Activated T-cell treated with anti-CD3 and anti-CD28 coated beads for 24 hours (primary cell): ENCODE results near the gene KLHL22.

ENCODE experiments used
- DNase-seq: peaks from one replicate; pipeline ENCODE4 v3.0.0-alpha.2; 2020; ENCODE audit warnings: low read depth

The KLHL22 gene

DNA sequence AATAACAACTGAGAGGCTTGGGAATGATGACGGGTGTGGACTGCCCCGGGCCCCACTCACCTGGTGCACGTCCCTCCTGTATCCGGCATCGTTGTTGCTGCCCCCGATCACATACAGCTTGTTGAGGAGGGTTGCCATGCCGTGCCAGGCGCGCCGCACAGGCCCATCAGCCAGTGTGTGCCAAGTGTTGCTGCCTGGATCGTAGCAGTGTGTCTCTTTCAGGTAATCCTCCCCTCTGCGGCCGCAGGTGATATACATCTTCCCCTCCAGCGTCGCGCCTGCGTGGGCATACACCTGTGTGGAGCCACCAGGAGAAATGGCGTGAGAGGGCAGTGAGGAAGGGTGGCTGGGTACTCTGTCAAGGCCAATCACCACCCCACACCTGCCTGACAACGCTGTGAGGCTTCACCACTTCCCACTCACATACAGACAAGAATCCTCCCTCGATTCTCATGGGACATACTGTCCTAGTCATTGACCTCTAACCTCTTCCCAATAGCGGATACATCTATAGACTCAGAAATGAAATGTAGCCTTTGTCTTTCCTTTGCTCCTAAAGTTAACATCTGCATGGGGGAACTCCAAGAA, 49.1 kb downstream of the KLHL22 start:
- DNase-seq = no peak

DNA sequence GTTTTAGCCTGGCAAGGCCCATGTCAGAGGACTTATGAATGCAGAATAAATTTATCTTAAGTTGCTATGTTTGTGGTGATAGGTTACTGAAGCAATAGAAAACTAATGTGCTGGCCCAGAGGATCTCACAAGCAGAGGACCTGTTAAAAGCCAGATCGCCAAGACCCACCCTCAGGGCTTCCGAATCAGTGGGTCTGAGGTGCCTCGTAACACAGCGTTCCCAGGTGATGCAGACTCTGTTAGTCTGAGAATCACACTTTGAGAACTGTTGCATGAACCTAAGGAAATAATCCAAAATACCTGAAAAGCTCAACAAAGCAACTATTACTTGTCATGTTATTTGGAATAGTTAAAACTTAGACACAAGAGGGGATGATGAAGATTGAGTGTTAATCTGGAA, 51.3 kb downstream of the KLHL22 start:
- no peak for DNase-seq

DNA sequence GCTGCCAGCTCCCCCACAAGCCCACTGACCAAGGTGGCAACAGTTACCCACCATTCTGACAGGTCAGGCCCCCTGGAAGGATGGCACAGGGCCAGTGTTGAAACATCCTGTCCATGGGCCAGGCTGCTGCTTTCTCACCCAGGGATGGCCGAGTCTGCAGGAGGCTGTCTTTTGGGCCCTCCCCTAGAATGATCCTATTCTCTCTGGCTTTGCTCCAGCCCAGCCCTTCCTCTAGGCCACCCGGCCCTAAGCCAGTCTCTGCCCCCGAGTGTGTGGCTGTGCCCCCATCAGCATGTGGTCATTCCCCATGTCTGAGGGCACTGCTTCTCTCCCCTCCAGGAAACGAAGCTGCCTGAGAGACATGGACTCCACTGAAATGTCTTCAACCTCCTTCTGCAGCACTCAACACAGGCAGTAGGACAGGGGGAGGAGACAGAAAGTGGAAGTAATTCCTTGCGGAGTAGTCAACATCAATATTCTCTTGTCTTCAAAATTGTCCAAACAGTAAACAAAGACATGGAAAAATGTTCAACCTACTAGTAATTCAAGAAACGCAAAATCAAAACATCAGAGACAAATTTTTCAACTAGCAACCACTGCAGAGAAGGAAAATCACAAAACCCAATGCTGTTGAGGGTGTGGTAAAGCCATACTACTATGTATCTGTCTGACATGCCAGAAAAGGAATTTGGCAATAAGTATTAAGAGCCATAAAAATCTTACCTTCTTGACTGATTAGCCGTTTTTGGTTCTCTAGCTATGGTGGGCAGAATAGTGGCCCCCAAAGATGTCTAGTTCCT, 52.9 kb downstream of the KLHL22 start:
- no peak for DNase-seq

DNA sequence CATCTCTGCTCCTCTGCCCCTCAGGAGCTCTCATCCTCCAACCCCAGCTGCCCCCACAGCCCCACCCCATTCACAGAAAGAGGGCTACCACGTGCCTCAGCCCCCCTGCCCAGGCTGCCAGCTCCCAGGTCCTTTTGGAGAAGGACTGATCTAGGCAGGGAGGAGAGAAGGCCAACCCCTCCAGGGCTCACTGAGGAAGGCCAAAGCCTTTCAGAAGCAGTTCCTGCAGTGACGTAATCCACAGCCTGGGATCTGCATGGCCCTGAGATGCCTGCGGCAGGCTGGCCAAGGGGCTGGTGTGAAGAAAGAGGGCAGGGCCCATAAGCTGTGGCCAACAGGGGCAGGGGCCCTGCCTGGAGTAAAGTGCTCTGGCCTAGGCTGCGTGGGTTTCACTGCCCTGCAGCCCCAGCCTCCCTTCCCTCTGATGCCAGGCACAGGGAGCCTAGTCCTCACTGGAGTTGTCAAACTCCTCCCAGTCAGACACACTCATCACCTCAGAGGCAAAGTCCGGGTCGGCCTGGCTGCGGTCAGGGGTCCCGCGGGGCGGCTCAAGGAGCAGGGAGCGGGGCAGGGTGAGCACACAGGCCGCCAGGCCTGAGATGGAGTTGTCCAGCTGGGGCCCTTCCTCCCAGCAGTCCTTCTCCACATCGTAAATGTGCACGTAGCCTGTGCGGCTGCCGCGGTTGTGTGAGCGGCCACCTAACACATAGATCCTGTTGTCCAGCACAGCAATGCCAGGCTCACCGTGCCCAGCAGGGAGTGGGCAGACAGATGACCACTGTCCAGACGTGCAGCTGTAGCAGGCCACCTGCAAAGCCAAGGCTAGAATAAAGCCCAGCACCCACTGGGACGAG, 53.7 kb downstream of the KLHL22 start:
- no peak for DNase-seq

DNA sequence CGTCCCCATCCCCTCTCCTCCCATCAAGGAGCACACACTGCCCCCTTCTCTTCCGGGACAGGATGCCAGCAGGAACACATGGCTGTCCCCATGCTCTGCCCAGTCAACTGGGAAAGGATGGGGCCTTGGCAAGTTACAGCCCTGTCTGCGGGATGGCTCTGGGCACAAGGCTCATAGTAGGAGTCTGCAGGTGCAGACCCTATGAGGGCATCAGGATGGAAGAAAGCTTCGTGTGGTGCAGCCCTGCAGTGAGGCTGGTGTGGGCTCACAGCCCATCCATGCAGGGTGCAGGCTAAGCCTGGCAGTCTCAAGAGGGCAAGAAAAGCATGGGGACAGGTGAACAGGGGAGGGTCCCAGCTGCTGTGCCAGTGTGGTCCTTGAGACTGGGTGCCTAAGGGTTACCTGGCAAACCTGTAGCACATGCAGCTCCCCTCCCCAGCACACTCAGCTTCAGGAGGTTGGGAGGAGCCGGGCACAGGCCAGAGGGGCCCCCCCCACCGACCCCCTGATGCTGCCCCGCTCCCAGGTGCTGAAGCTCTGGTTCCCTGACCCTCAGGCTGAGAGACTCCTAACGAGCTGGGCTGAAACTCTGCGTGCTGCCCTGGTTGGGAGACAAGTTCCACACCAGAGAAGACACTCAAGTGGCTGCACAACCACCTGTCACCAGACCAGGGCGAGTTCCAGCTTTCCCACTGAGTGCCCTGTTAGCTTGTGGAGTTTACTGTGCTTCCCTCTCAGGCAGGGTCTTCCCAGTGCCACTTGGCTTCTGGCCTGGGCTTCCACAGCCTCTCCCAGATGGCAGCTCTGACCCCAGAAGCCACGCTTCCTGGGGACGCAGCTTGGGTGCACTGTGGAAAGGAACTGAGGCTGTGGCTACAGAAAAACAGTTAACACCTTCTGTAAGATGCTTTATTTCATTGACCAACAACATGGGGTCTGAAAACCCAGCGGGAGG, 54.7 kb downstream of the KLHL22 start:
- DNase-seq = no peak

DNA sequence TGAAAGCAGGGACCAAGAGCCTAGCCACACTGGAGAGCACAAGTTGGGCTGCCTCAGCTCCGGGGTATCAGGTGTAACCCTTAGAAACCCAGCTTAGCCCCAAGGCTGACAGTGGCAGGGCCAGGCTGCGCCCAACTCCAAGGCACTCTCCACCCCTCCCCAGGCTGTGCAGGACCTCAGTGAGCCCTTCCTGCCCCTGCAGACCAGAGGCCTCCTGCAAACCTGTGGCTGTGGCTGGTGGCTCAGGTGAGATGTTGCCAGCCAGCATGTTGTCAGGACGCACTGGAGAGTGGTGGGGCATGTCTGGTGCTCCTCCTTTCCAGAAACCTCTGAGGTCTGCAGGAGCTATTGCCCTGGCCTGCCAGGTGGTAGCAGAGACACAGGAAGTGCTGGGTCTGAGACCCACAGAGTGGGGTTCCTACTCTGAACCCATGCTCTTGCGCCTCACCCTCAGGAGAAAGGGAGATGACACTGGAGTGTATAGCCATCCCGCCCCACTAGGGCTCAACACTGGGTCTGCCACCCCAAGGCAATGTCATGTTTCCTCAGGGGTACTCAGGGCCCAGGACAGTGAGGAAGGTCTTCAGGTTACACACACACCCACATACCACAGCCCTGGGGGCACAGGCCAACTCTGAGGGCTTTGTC, 55.5 kb downstream of the KLHL22 start:
- no peak for DNase-seq

DNA sequence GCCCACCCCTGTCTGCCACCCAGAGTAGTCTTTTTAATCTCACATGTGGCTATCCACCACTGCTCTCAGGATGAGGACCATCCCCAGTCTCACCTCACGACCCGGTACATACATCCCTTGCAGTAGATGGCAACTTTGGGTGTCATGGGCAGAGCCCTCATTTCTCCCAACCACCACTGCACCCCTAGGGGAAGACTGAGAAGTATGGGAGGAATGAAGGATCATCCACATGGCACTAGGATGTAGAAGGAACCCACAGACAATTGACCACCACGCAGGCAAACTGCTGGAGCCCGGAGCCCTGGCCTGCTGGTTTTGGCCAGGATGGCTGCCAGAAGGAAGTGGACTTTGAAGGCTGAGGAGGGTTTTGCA, 56.1 kb downstream of the KLHL22 start:
- DNase-seq = no peak

DNA sequence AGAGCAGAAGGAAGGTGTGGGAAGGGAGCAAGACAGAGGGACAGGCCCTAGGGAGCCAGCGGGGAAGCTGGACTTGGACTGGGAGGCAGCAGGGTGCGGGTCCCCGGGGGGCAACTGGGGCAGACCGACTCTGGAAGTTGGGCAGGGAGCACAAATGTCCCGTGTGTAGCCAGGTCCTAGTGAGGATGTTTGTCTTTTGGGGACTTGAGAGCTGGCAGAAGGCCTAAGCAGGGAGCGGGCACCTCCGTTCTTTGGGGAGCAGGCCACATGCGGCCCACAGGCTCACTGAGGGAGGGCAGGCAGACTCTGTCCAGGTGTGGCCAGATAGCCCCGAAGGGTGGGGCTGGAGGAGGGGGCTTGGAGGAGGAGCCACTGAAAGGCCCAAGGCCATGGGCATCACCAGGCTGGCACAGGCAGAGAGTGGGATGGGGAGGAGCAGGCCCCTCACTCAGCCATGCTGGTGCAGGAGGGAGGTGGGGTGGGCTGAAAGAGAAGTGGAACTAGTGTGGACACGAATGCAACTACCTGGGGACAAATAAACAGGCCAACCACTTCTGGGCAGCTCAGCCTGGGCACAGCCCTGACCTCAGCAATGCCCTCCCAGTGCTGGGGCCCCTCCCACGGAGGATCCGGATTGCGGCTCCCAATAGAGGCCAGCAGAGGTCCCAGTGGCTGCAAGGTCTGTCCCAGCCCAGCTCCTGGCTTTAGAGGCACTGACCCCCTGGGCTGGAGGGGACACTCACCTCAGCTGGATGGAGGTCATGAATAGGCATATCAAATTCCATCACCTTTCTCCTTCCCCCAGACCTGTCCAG, 56.7 kb downstream of the KLHL22 start:
- no peak for DNase-seq

DNA sequence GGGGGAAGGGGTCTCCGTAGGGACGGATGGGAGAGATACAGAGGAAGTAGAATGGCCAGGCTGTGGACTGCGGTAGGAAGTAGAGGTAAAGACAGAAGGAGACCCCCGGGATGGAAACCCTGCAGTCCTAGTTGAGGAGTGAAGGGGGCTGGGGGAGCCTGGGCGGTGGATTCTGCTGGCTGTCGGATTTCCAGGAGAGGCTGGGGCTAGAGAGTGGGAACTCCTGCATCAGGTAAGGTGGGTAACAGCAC, 57.2 kb downstream of the KLHL22 start:
- no peak for DNase-seq

DNA sequence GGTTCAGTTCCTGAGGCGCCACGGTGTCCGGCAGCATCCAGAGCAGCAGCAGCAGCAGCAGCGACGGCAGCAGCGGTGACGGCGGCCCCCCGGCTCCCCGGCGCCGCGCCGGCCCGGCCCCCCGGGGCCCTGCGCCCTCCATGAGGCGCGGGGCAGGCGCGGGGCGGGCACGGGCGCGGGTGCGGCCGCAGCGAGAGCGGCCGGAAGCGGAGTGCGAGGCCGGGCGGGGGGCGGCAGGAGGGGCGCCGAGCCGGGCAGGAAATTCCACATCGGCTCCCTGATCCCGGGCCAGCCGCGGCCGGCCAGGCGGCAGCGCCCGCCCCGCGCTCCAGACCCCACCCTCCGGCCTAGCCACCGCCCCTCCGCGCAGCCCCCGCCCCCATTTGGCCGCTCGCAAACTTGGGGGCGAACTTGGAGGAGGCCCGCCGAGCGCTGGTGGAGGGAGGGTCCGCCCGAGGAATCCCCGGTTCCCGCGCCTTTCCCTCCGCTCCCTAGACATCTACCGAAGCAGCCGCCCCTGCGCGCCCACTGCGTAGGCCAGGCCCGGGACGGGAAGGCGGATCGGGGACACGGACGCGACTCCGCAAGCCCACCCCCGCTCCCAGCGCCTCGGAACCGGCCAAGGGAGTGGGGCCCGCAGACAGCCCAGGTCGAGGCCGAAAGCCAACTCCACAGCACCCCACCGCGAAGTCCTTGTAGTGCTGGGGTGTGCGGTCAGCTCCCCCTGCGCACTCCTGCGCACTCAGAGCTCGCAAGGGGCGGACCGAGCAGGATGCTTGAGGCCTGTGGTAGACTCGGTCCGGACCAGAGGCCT, 57.8 kb downstream of the KLHL22 start, which contains the start of gene SCARF2:
SCARF2 (minus strand) TSS at position 213 of the 814 bp plus-strand sequence; CDS start at position 142, 71 bp downstream.
- no peak for DNase-seq

DNA sequence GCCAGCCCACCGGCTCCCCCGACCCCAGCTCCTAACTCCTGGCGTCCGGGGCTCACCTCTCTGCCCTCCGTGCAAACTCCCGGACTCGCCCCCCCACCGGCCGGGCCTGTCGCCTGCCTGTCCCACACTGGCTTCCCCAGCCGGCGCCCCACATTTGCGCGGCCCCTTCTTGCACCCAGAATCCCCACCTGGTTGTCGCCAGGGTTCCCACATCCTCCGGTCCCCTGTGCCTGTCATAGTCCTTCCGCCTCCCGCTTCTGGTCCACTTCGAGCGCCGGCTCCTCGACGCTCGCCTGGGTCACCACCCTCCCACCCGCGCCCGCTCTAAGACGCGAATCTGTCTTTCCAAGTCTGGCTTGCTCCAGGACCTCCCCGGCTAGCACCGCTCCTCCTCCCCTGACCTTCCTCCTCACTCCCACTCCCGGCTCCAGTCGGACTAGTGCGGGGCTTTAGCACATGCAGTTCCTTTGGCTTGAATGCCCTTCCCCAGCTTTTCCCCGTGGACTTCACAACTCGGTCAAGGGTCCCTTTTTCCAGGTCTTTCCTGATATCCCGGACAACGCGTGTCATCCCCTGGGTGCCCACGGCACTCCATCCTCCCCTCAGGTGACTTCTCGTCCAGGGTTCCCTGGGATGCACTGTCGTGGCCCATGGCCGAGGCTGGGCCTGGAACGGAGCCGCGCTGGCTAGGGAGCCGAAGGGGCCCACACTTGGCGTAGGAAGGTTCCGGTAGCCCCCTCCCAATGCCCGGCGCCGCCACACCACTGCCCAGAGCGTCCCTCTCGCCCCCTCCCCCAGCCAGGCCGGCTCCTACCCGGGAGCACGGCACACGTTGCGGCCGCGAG, 58.6 kb downstream of the KLHL22 start:
- no peak for DNase-seq

DNA sequence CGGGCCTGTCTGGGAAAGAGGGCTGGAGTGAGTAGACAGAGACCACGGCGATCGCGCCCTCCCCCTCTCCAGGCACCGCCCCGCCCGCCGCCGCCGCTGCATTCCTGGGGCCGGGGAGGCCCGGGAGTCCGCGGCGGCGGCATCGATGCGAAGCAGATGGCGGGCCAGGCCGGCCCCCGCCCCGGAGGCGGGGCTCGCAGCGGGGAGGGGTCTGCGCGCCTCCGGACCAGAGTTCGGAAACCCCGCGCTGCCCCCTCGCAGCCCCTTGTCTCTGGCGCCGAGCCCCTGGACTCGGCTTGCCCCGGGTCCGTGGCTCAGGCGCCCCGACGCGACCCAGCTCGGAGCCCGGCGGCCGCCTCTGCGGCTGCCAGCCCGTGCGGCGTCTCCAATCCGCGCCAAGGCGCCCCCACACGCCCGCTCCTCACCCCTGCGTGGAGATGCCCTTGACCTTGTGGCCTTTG, 59.3 kb downstream of the KLHL22 start:
- DNase-seq = no peak

DNA sequence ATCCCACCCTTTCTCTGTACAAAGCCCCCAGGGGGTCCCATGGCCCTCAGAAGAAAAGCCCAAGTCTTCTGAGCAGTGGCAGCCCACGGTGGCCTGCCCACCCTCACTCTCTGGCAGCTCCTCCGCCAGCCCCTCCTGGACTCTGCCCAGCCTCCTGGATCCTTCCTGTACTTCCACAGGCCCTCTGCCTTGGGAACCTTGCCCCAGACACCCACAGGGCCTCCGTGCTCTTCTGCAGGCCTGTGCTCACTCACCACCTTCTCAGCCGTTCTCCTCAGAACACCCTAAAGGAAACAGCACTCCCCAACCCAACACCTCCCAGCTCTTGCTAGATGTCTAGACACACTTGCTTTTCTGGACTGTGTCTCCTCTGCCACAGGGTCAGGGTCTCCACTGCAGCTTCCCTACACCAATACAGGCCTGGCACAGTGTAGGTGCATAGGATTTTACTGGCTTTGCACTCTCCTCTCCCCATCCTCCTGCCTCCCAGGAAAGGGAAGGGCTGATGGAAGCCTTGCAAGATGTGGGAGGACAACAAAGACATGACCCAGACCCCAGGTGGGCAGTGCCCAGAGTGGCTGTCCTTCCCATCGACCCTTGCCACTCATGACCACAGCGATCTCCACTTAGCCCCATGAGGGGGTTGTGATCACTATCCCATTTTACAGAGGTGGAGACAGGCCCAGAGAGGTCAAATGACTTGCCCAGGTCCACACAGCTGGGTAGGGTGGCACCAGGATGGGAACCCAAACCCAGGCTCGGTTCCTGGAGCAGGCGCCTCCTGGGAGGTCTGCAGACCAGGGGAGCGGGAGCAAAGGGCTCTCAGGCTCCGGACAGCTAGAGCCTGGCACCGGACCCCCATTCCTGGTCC, 59.9 kb downstream of the KLHL22 start:
- DNase-seq = no peak

DNA sequence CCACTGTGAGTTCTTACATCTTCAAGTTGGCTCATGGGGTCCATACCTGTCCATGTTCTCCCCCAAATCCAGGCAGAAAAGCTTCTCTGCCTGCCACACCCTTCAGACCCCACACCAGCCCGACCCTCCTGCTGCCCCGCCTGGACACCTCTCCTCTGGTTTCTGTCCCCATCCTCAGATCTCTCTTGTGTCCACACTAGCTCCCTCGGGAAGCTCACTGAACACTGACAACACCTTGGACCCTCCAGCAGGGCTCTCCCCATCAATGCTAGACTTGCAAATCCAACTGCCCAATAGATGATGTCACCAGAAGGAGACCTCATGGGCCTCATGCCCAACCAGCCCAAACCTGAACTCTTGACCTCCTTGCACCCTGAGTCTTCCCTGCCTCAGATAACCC, 60.8 kb downstream of the KLHL22 start:
- DNase-seq = no peak

DNA sequence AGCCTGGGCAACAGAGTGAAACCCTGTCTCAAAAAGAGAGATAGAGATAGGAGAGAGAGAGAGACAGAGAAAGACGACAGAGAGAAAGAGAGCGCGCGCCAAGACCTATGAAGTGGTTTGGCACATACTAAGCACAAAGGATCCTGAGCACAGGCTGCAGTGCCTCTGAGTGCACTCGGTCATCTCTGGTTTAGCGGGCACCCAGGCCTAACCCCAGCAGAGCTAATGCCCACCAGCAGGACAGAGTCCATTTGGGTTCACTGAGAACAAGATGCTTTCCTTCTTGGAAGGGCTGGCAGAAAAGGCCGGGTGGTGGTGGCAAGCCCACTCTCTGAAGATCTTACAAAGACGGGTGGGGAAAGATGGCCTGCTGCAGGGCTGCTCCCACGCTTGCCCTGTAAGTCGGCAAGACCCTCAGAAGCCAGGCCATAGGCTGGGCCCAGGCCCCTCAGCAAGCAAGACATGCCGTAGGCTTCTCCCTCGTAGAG, 61.3 kb downstream of the KLHL22 start:
- DNase-seq = no peak

DNA sequence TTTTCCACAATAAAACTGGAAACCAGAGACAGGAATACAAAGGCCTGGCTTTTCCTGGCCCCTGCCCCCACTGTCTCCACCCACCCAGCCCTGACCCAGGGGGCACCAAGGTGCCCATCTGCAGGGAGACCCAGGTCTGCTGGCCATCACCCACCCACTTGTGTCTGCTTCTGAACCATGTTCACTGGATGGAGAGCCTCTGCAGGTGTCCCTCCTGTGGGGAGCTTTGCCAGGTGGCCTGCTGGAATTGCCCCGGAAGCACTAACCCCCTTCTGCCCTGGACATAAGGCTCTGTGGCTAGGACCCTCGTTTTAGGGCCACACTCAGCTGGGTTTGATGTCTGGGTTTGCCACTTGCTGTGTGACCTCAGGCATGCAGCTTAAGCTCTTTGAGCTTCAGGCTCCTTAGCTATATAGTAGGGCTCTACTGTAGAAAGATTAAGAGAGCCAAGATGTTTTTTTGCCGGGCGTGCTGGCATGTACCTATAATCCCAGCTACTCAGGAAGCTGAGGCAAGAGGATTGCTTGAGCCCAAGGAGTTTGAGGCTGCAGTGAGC, 61.8 kb downstream of the KLHL22 start:
- DNase-seq = no peak

DNA sequence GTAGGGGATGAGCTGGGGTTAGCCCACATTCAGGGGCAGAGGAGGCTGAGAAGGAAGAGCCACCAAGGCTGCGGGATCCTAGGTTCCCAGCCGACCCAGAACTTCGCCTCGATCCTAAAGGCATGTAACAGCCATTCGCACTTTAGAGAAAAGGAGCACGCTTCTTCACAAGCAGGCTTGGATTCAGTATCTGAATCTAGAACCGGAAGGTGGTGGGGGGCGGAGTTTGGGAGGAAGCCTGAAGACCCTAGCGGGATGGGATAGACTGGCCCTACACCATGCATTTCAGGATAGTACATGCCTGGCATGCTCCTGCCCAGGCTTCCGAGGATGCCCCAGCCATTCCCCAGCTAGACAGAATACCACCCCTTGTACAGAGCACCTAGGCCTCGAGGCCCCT, 62.4 kb downstream of the KLHL22 start:
- DNase-seq = no peak
